Thymus (tissue), 14 donors: Measurements from ENCODE around the gene SLC35G1. TPM values are rescaled to one million over a fixed set of nuclear protein-coding genes. Genes with fewer than 3 reads are reported as not detected.
A peak's percentile ranks its signal among the peaks of the same experiment; 100 is the strongest.

Experiments used
- DNase-seq, 9 donors: peaks; one replicate each; pipeline ENCODE4 v3.0.0-alpha.2; 2013; ENCODE audit warnings: low spot score in 9 of 9, low read depth in 6 of 9, missing footprints in 1 of 9
- H3K27ac ChIP-seq, 2 donors: one replicate each; pipeline ENCODE4 v1.5.1; 2013; ENCODE audit warnings: control low read depth in 1 of 2, low read depth in 1 of 2, low read length in 1 of 2, mild to moderate bottlenecking in 1 of 2, moderate library complexity in 1 of 2
- H3K27me3 ChIP-seq, 2 donors: one replicate each; pipeline ENCODE4 v1.5.1; 2013; ENCODE audit warnings: low read length in 1 of 2; ENCODE audit not compliant: control insufficient read depth in 2 of 2, insufficient read depth in 1 of 2
- H3K36me3 ChIP-seq, 2 donors: one replicate each; pipeline ENCODE4 v1.5.1; 2013; ENCODE audit warnings: low read length in 1 of 2, mild to moderate bottlenecking in 1 of 2, moderate library complexity in 1 of 2; ENCODE audit not compliant: control insufficient read depth in 2 of 2, insufficient read depth in 2 of 2
- H3K4me1 ChIP-seq, 2 donors: one replicate each; pipeline ENCODE4 v1.5.1; 2013; ENCODE audit warnings: low read length in 2 of 2; ENCODE audit not compliant: control insufficient read depth in 2 of 2, insufficient read depth in 2 of 2
- H3K4me3 ChIP-seq, 2 donors: one replicate each; pipeline ENCODE4 v1.5.1; 2013; ENCODE audit warnings: low read length in 2 of 2, control low read depth in 1 of 2, mild to moderate bottlenecking in 1 of 2
- H3K9me3 ChIP-seq, 2 donors: one replicate each; pipeline ENCODE4 v1.5.1; 2013; ENCODE audit warnings: low read length in 1 of 2, mild to moderate bottlenecking in 1 of 2; ENCODE audit not compliant: control insufficient read depth in 2 of 2, insufficient read depth in 1 of 2
- WGBS: extraction: QIAGEN DNeasy Blood & Tissue Kit; methylation state at CpG from one replicate; pipeline ENCODE4 v1.1.7; 2013; 5-methylcytosine and 5-hydroxymethylcytosine counted together
- long read RNA-seq, 10 donors: transcript quantifications; one replicate each; lab custom pipeline, GENCODE V29; 2026
- polyA plus RNA-seq: library from polyadenylated mRNA; stranded (reverse); fragments of 200-250 nt; gene quantifications from one replicate; pipeline ENCODE4 v1.2.3, GENCODE V29; 2013
- total RNA-seq: library from RNA; stranded (reverse); fragments of 120-200 nt; gene quantifications from one replicate; pipeline ENCODE4 v1.2.4, GENCODE V29; 2013
- donor health status: healthy.

Gene SLC35G1
- total RNA-seq, result 2.3 TPM
- polyA plus RNA-seq, result 3.0 TPM
- long read RNA-seq, donor 1, result 0 reads
- long read RNA-seq, donor 2, result 0 reads
- long read RNA-seq, donor 3, partial matches to known transcripts, result 0 of 2 reads
- long read RNA-seq, donor 3, other reads (novel, unspliced or antisense), result 0 of 2 reads
- long read RNA-seq, donor 4, result 0 reads
- long read RNA-seq, donor 5, partial matches to known transcripts, result 0 of 1 reads
- long read RNA-seq, donor 5, other reads (novel, unspliced or antisense), result 0 of 1 reads
- long read RNA-seq, donor 6, partial matches to known transcripts, result 0 of 2 reads
- long read RNA-seq, donor 6, other reads (novel, unspliced or antisense), result 0 of 2 reads
- long read RNA-seq, donor 7, partial matches to known transcripts, result 0 of 1 reads
- long read RNA-seq, donor 7, other reads (novel, unspliced or antisense), result 0 of 1 reads
- long read RNA-seq, donor 8, partial matches to known transcripts, result 0 of 1 reads
- long read RNA-seq, donor 8, other reads (novel, unspliced or antisense), result 0 of 1 reads
- long read RNA-seq, donor 9, result 0 reads
- long read RNA-seq, donor 10, partial matches to known transcripts, result 0 of 1 reads
- long read RNA-seq, donor 10, other reads (novel, unspliced or antisense), result 0 of 1 reads

- H3K4me1 ChIP-seq, result peaks cover 9 to 12% of the 10 kb centered on the region in 2 donors
- H3K4me3 ChIP-seq, result peak within 1 kb of the TSS; percentile 62 to 83
- peaks cover 0 to 2% of the 10 kb centered on the region in 2 donors for H3K27me3 ChIP-seq
- peaks cover 0 to 1% of the 10 kb centered on the region in 2 donors for H3K9me3 ChIP-seq
- peak; percentile 37 to 86 (median 71) for DNase-seq
- H3K27ac ChIP-seq, result peak within 1 kb of the TSS in 1 of 2 donors; percentile 33
- under 1% methylated on average over 82 of the region's 82 CpGs for WGBS
- H3K36me3 ChIP-seq, result no peaks in the 10 kb centered on the region
These were observed at the start of gene SLC35G1 for GRCh38 chr10:93893646-93894515. Gene SLC35G1, plus strand, starts transcription at chr10:93893978. Its CDS starts 56 bp downstream, at chr10:93894034.

GRCh38 chr10:93844979-93845626 lies 48.7 kb upstream of the SLC35G1 start:
- H3K4me1 ChIP-seq, result no peaks in the 10 kb centered on the region
- 97% methylated on average over 30 of the region's 30 CpGs for WGBS
- H3K27me3 ChIP-seq, result no peaks in the 10 kb centered on the region
- no peaks in the 10 kb centered on the region for H3K36me3 ChIP-seq
- H3K27ac ChIP-seq, result no peak overlapping the region
- no peaks in the 10 kb centered on the region for H3K9me3 ChIP-seq
- no peak overlapping the region for H3K4me3 ChIP-seq
- DNase-seq, result no peak

GRCh38 chr10:93849593-93849992 lies 44.2 kb upstream of the SLC35G1 start:
- Histone ChIP-seq H3K36me3 (no peaks in the 10 kb centered on the region), H3K4me3 (no peak overlapping the region), H3K9me3 (no peaks in the 10 kb centered on the region), H3K27ac (no peak overlapping the region), H3K4me1 (no peaks in the 10 kb centered on the region), H3K27me3 (no peaks in the 10 kb centered on the region)
- 98% methylated on average over 4 of the region's 4 CpGs for WGBS
- no peak for DNase-seq

- H3K4me3 ChIP-seq, result no peak overlapping the region
- H3K9me3 ChIP-seq, result no peaks in the 10 kb centered on the region
- no peaks in the 10 kb centered on the region for H3K4me1 ChIP-seq
- H3K27me3 ChIP-seq, result no peaks in the 10 kb centered on the region
- no peak for DNase-seq
- 94% methylated on average over 10 of the region's 10 CpGs for WGBS
- no peaks in the 10 kb centered on the region for H3K36me3 ChIP-seq
- no peak overlapping the region for H3K27ac ChIP-seq
These were observed 43.5 kb upstream of the SLC35G1 start for GRCh38 chr10:93850031-93851015.

- WGBS, result 93% methylated on average over 3 of the region's 3 CpGs
- no peak for DNase-seq
- no peak overlapping the region for H3K27ac ChIP-seq
These were observed 42.6 kb upstream of the SLC35G1 start for GRCh38 chr10:93851169-93851568.

GRCh38 chr10:93852476-93853095 lies 41.2 kb upstream of the SLC35G1 start:
- WGBS, result 96% methylated on average over 4 of the region's 4 CpGs
- H3K4me3 ChIP-seq, result no peak overlapping the region
- no peak for DNase-seq

More at GRCh38 chr10:93851169-93851568, 42.6 kb upstream of the SLC35G1 start:
- Histone ChIP-seq H3K27me3 (no peaks in the 10 kb centered on the region), H3K4me1 (no peaks in the 10 kb centered on the region), H3K4me3 (no peak overlapping the region), H3K36me3 (no peaks in the 10 kb centered on the region), H3K9me3 (no peaks in the 10 kb centered on the region)

GRCh38 chr10:93854975-93855374 lies 38.8 kb upstream of the SLC35G1 start:
- Histone ChIP-seq H3K36me3 (no peaks in the 10 kb centered on the region), H3K27me3 (no peaks in the 10 kb centered on the region), H3K9me3 (no peaks in the 10 kb centered on the region), H3K27ac (no peak overlapping the region), H3K4me1 (no peaks in the 10 kb centered on the region), H3K4me3 (no peak overlapping the region)
- no peak for DNase-seq
- 55% methylated on average over 3 of the region's 3 CpGs for WGBS

More at GRCh38 chr10:93852476-93853095, 41.2 kb upstream of the SLC35G1 start:
- Histone ChIP-seq H3K36me3 (no peaks in the 10 kb centered on the region), H3K27ac (no peak overlapping the region), H3K9me3 (no peaks in the 10 kb centered on the region), H3K4me1 (no peaks in the 10 kb centered on the region), H3K27me3 (no peaks in the 10 kb centered on the region)
